ENCODE data around the gene DHX36. TPM values are rescaled to one million over a fixed set of nuclear protein-coding genes. Genes with fewer than 3 reads are reported as not detected.

DHX36 gene
- total RNA-seq, 4 donors from 2014 or later = 33.7 to 115 (median 37.3) TPM

- no peak for TF ChIP-seq CTCF (IDR thresholded peaks at IDR 0.05)
- TF ChIP-seq POLR2AphosphoS5 (IDR thresholded peaks at IDR 0.05) = no peak
- no peak for TF ChIP-seq POLR2A (IDR thresholded peaks at IDR 0.05)
- WGBS = 44% methylated on average over 2 of the region's 2 CpGs
- Histone ChIP-seq H3K27ac (no peak overlapping the region), H3K36me3 (peaks cover 73% of the 10 kb centered on the region), H3K9me3 (no peaks in the 10 kb centered on the region), H3K4me1 (no peaks in the 10 kb centered on the region), H3K27me3 (no peaks in the 10 kb centered on the region), H3K4me3 (no peak overlapping the region)
- DNase-seq (ENCODE audit: low spot score in 2 of 2) = no peak
Observed at GRCh38 chr3:154274348-154274747, 49.9 kb downstream of the DHX36 start.

- Histone ChIP-seq H3K4me3 (no peak overlapping the region), H3K9me3 (no peaks in the 10 kb centered on the region), H3K4me1 (no peaks in the 10 kb centered on the region), H3K27me3 (no peaks in the 10 kb centered on the region), H3K36me3 (peaks cover 63% of the 10 kb centered on the region), H3K27ac (no peak overlapping the region)
- 73% methylated on average over 2 of the region's 2 CpGs for WGBS
- TF ChIP-seq POLR2A (IDR thresholded peaks at IDR 0.05) = no peak
- no peak for TF ChIP-seq POLR2AphosphoS5 (IDR thresholded peaks at IDR 0.05)
- TF ChIP-seq CTCF (IDR thresholded peaks at IDR 0.05) = no peak
- TF ChIP-seq EP300 (IDR thresholded peaks at IDR 0.05) = no peak
- no peak for DNase-seq (ENCODE audit: low spot score in 2 of 2)
Observed at GRCh38 chr3:154273381-154273780, 50.9 kb downstream of the DHX36 start.

GRCh38 chr3:154254527-154254926 is 69.8 kb downstream of the DHX36 start:
- TF ChIP-seq EP300 (IDR thresholded peaks at IDR 0.05) (no peak), CTCF (IDR thresholded peaks at IDR 0.05) (no peak), POLR2AphosphoS5 (IDR thresholded peaks at IDR 0.05) (no peak), POLR2A (IDR thresholded peaks at IDR 0.05) (no peak)
- no peak for DNase-seq (ENCODE audit: low spot score in 2 of 2)

GRCh38 chr3:154252759-154253638 is 71.3 kb downstream of the DHX36 start:
- Histone ChIP-seq H3K9me3 (no peaks in the 10 kb centered on the region), H3K27ac (no peak overlapping the region), H3K4me1 (peaks cover 8% of the 10 kb centered on the region), H3K27me3 (no peaks in the 10 kb centered on the region), H3K4me3 (no peak overlapping the region), H3K36me3 (peaks cover 54% of the 10 kb centered on the region)
- 8% methylated on average over 11 of the region's 11 CpGs for WGBS
- no peak for TF ChIP-seq POLR2A (IDR thresholded peaks at IDR 0.05)
- TF ChIP-seq EP300 (IDR thresholded peaks at IDR 0.05) = no peak
- peak; percentile 74 to 83 for TF ChIP-seq CTCF (IDR thresholded peaks at IDR 0.05)
- TF ChIP-seq POLR2AphosphoS5 (IDR thresholded peaks at IDR 0.05) = peak in 1 of 3 donors; percentile 38
- DNase-seq (ENCODE audit: low spot score in 2 of 2) = peak; percentile 89 to 95

More at GRCh38 chr3:154254527-154254926, 69.8 kb downstream of the DHX36 start:
- Histone ChIP-seq H3K36me3 (peaks cover 65% of the 10 kb centered on the region), H3K27ac (no peak overlapping the region), H3K27me3 (no peaks in the 10 kb centered on the region), H3K4me3 (no peak overlapping the region), H3K9me3 (no peaks in the 10 kb centered on the region), H3K4me1 (peaks cover 8% of the 10 kb centered on the region)
- WGBS = 80% methylated on average over 8 of the region's 8 CpGs

GRCh38 chr3:154251610-154252009 is 72.7 kb downstream of the DHX36 start:
- Histone ChIP-seq H3K27ac (no peak overlapping the region), H3K4me3 (no peak overlapping the region), H3K9me3 (no peaks in the 10 kb centered on the region), H3K36me3 (peaks cover 41% of the 10 kb centered on the region), H3K27me3 (no peaks in the 10 kb centered on the region), H3K4me1 (peaks cover 8% of the 10 kb centered on the region)
- no peak for DNase-seq (ENCODE audit: low spot score in 2 of 2)
- WGBS = 97% methylated on average over 3 of the region's 3 CpGs
- no peak for TF ChIP-seq POLR2AphosphoS5 (IDR thresholded peaks at IDR 0.05)
- TF ChIP-seq EP300 (IDR thresholded peaks at IDR 0.05) = no peak
- no peak for TF ChIP-seq POLR2A (IDR thresholded peaks at IDR 0.05)
- no peak for TF ChIP-seq CTCF (IDR thresholded peaks at IDR 0.05)

All from suprapubic skin (tissue), 4 donors.